Liver (tissue), 3 donors: ENCODE results near the gene TGFBR3.

Experiments
- CTCF ChIP-seq: fragments of 150-350 bp; IDR thresholded peaks from 2 replicates; pipeline ENCODE4 v1.5.1; 2017; ENCODE audit warnings: improper control_type of control experiment, low read depth, low read length; ENCODE audit not compliant: missing input control
- EGR1 ChIP-seq, 2 donors: IDR thresholded peaks; 2 replicates each; pipeline ENCODE4 v1.6.1; 2016 to 2018; ENCODE audit warnings: antibody characterized with exemption in 2 of 2, low read depth in 2 of 2
- FOXA1 ChIP-seq: IDR thresholded peaks from 2 replicates; pipeline ENCODE4 v1.6.1; 2016; ENCODE audit warnings: antibody characterized with exemption
- GABPA ChIP-seq, 2 donors: IDR thresholded peaks in 1 of 2; conservative IDR thresholded peaks in 1 of 2; 2 replicates each; pipeline ENCODE4 v1.6.1; 2016; ENCODE audit warnings: antibody characterized with exemption in 2 of 2, mild to moderate bottlenecking in 1 of 2, moderate library complexity in 1 of 2
- JUND ChIP-seq, 2 donors: IDR thresholded peaks; 2 replicates each; pipeline ENCODE4 v1.6.1; 2016; ENCODE audit warnings: antibody characterized with exemption in 2 of 2
- RAD21 ChIP-seq, 2 donors: IDR thresholded peaks; 2 replicates each; pipeline ENCODE4 v1.6.1; 2016; ENCODE audit warnings: antibody characterized with exemption in 2 of 2, mild to moderate bottlenecking in 2 of 2
- REST ChIP-seq: IDR thresholded peaks from 2 replicates; pipeline ENCODE4 v1.6.1; 2016; ENCODE audit warnings: antibody characterized with exemption, mild to moderate bottlenecking
- SP1 ChIP-seq: IDR thresholded peaks from 2 replicates; pipeline ENCODE4 v1.6.1; 2018; ENCODE audit warnings: antibody characterized with exemption, mild to moderate bottlenecking
- TAF1 ChIP-seq: conservative IDR thresholded peaks from 2 replicates; pipeline ENCODE4 v1.6.1; 2016; ENCODE audit warnings: antibody characterized with exemption, mild to moderate bottlenecking
- YY1 ChIP-seq: IDR thresholded peaks from 2 replicates; pipeline ENCODE4 v1.6.1; 2016; ENCODE audit warnings: antibody characterized with exemption, mild to moderate bottlenecking
- ZBTB33 ChIP-seq: IDR thresholded peaks from 2 replicates; pipeline ENCODE4 v1.6.1; 2016; ENCODE audit warnings: antibody characterized with exemption
- TF ChIP-seq, protein P1 (sequence below): IDR thresholded peaks from 2 replicates; pipeline ENCODE4 v1.6.1; 2016; ENCODE audit warnings: antibody characterized with exemption
- TF ChIP-seq, protein P2 (sequence below): IDR thresholded peaks from 2 replicates; pipeline ENCODE4 v1.6.1; 2016; ENCODE audit warnings: antibody characterized with exemption
- donor health status: healthy.
- donor health status: healthy.

DNA sequence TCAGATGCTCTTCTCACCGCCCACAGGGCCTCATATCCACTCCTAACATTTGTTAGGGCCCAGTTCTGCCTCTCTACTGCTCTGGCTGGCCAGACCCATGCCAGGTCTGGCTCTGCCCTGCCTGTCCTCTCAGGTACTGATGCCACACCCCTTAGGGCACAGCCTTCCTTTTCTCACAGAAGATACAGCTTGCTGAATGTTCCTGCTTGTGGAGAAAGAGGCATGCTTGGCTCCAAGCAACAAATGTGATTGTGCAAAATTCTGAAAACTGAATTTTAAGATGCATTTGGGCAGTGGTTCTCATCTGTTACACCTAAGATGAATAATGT is 178.1 kb downstream of the TGFBR3 start:
- TF ChIP-seq EGR1 (IDR thresholded peaks at IDR 0.05; ENCODE audit: low read depth in 2 of 2) (no peak), CTCF (no peak), GABPA (IDR thresholded peaks at IDR 0.05 in 1 of 2, conservative IDR thresholded peaks at IDR 0.05 in 1 of 2) (no peak), SP1 (no peak), RAD21 (IDR thresholded peaks at IDR 0.05) (no peak), JUND (IDR thresholded peaks at IDR 0.05) (no peak), REST (no peak), ZBTB33 (no peak), TAF1 (no peak), YY1 (no peak), FOXA1 (no peak)
- TF ChIP-seq, protein P1, sequence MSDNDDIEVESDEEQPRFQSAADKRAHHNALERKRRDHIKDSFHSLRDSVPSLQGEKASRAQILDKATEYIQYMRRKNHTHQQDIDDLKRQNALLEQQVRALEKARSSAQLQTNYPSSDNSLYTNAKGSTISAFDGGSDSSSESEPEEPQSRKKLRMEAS, result no peak
- TF ChIP-seq, protein P2, sequence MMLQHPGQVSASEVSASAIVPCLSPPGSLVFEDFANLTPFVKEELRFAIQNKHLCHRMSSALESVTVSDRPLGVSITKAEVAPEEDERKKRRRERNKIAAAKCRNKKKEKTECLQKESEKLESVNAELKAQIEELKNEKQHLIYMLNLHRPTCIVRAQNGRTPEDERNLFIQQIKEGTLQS, result no peak
